Cardiac atrium fibroblast (primary cell): ENCODE results near the gene RRP1B. TPM values are rescaled to one million over a fixed set of nuclear protein-coding genes. Genes with fewer than 3 reads are reported as not detected.

Experiments
- total RNA-seq: library from RNA; depleted of rRNA; stranded (reverse); fragments of >200 nt; gene quantifications from 2 replicates; pipeline ENCODE4 v1.2.3, GENCODE V29; 2015

Gene RRP1B
- total RNA-seq = 12.6 and 16.8 TPM in 2 replicates

GRCh38 chr21:43659136-43660000, at the start of gene RRP1B, which contains the start of gene HSF2BP:
Gene RRP1B (plus strand): TSS chr21:43659560. CDS start chr21:43659665, 105 bp downstream.
Gene HSF2BP (minus strand): TSS chr21:43659488. CDS start chr21:43658096, 1,392 bp downstream.

GRCh38 chr21:43718872-43719747, 59.8 kb downstream of the RRP1B start, which contains the start of gene PDXK:
Gene PDXK (plus strand): TSS chr21:43719129. CDS start chr21:43719295, 166 bp downstream.

Other genes starting within 250 kb of the RRP1B start
- gene SIK1, start 232.4 kb upstream of the RRP1B start, total RNA-seq = 1.5 and 15.0 TPM in 2 replicates
- 1.5 and 2.0 TPM in 2 replicates for gene HSF2BP, start 72 bp upstream of the RRP1B start, total RNA-seq
- gene PDXK, start 59.6 kb downstream of the RRP1B start, total RNA-seq = 78.7 and 87.5 TPM in 2 replicates
- 15.5 and 19.0 TPM in 2 replicates for gene CSTB, start 116.7 kb downstream of the RRP1B start, total RNA-seq
- 13.9 and 15.4 TPM in 2 replicates for gene RRP1, start 130.0 kb downstream of the RRP1B start, total RNA-seq
- gene AGPAT3, start 205.7 kb downstream of the RRP1B start, total RNA-seq = 28.3 and 34.8 TPM in 2 replicates